DMS 273 (cell line): ENCODE results near the gene HARBI1.
"Not testable (repeated sequence)": the region's sequence is repeated elsewhere in the genome, so short reads cannot be mapped to it uniquely, and the experiment has no call there.

Experiments
- DNase-seq: peaks from one replicate; lab custom pipeline; 2025; ENCODE audit not compliant: unreplicated experiment; lab: John Stamatoyannopoulos, UW

The HARBI1 gene

GRCh38 chr11:46597609-46598219, 19.3 kb downstream of the HARBI1 start:
- DNase-seq, result no peak

GRCh38 chr11:46597155-46597554, 19.9 kb downstream of the HARBI1 start:
- DNase-seq, result no peak

DNA sequence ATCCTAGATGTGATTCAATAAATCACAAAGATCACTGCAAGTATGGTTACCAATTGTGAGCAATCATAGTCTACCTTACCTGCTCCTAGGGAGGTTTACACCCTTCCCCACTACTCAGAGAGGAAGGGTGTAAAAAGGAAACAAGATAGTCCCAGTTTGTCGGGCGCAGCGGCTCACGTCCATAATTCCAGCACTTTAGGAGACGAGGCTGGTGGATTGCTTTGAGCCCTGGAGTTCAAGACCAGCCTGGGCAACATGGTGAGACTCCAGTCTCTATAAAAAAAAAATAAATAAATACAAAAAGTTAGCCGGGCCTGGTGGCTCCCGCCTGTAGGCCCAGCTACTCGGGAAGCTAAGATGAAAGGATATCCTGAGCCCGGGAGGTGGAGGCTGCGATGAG, 22.2 kb downstream of the HARBI1 start:
- no peak for DNase-seq

GRCh38 chr11:46594374-46594700, 22.7 kb downstream of the HARBI1 start:
- DNase-seq, result no peak

GRCh38 chr11:46593550-46594373, 23.3 kb downstream of the HARBI1 start, which contains the start of gene AMBRA1:
Gene AMBRA1 (minus strand): TSS chr11:46594023. CDS start chr11:46548380, 45,643 bp downstream.
- peak; percentile 93 for DNase-seq

- DNase-seq, result peak; percentile 15
These were observed 26.1 kb downstream of the HARBI1 start for GRCh38 chr11:46590740-46591605.

DNA sequence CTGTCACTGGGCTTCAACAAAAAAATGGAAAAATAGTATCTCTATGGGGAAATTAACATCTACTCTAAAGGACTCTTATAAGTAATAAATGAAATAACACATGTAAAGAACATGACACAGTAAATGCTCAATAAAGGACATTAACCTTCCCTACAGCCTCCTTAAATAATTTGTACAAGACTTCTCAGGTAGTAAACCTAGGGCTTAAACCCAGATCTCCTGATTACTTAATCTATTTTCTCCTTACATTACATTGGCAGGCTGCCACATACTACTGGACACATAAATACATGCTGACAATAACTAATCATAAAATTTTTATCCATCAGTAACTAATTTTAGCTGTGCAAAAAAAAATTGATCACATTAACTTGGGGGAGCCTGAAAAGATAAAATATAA, 28.1 kb downstream of the HARBI1 start:
- DNase-seq, result no peak

DNA sequence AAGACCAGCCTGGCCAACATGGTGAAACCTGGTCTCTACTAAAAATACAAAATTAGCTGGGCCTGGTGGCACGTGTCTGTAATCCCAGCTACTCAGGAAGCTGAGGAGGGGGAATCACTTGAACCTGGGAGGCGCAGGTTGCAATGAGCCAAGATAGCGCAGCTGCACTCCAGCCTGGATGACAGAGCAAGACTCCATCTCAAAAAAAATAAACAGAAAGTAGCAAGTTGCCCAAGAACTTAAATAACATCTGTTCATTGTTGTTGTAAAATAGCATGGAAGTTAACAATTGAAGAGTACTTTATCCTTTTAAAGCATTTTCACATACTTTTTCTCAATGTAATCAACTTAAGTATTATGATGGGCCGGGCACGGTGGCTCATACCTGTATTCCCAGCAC, 28.9 kb downstream of the HARBI1 start:
- no peak for DNase-seq

DNA sequence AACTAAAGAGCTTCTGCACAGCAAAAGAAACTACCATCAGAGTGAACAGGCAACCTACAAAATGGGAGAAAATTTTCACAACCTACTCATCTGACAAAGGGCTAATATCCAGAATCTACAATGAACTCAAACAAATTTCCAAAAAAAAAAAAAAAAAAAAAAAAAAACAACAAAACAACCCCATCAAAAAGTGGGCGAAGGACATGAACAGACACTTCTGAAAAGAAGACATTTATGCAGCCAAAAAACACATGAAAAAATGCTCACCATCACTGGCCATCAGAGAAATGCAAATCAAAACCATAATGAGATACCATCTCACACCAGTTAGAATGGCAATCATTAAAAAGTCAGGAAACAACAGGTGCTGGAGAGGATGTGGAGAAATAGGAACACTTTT, 33.5 kb downstream of the HARBI1 start:
- not testable (repeated sequence) for DNase-seq

DNA sequence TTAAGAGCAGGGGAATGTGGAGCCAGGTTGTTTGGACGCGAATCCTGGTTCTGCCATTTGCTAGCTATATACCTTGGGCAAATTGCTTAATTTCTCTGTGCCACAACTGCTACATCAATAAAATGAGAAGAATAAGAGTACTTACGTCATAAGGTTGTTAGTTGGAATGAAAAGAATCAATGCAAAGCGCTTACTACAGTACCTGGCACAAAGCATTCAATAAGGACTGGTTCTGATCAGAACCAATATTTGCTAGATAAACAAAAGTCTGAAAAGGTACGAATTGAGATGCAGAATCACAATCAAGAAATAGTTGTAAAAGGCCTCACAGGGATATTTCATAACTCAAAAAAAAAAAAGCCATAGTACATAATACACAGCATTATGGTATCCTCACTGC, 34.4 kb downstream of the HARBI1 start:
- DNase-seq, result no peak

DNA sequence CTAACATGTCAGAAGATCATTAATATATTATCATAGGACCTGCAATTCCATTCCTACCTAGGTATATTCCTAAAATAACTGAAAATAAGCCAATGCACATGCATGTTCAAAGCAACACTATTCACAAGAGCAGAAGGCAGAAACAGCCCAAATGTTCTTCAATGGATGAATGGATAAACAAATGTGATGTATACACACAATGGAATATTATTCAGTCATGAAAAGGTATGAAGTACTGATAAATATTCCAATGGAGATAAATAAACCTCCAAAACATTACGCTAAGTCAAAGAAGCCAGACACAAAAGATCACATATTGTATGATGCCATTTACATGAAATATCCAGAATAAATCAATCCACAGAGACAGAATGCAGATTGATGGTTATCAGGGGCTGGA, 40.0 kb downstream of the HARBI1 start:
- no peak for DNase-seq

DNA sequence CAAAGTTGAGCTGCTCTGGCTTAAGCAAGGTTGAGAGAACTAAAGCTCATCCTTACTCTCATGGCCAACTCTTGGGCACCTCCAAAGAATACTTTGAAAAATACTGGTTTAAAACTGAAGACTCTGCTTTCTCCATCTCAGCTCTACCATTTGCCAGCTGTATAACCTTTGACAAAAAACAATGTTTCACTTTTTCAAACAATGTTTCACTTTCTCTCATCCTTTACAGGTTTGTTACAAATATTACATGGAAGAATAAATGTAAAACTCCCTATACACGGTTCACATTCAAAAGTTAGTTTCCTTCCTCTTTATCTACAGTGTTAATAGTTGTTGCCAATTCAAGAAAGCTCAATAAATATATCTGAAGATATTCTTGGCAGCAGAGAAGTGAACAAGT, 42.4 kb downstream of the HARBI1 start:
- DNase-seq, result no peak

DNA sequence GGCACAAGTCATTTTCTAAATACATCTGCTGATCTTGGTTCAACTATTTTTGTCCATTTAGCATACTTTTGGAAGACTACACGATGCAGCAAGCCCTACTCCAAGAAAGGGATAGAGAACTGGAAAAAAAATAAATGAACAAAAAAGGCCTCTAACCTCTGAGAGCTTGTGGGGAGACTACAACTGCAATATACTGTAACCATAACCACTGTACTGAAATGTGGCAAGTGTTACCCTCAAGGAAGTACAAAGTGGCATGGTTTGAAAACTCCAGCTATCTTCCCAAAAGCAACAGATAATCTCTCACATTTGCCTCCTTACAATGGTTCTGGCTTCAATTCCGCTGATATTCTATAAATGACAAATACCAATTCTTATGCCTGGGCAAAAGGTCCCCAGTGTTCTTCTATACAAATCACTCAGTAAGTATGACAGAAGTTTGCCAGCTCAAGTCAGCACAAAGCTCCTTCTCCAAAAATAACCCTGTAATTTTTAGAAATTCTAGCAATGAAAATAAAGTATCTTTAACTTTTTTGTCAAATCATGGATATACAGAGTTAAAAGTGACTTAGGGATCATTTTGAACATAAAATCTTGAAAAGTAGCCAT, 46.1 kb downstream of the HARBI1 start:
- DNase-seq, result no peak

- no peak for DNase-seq
These were observed 51.7 kb downstream of the HARBI1 start for GRCh38 chr11:46565232-46565840.

- DNase-seq, result no peak
These were observed 52.6 kb downstream of the HARBI1 start for GRCh38 chr11:46564459-46564858.

GRCh38 chr11:46562527-46562926, 54.5 kb downstream of the HARBI1 start:
- DNase-seq, result no peak

DNA sequence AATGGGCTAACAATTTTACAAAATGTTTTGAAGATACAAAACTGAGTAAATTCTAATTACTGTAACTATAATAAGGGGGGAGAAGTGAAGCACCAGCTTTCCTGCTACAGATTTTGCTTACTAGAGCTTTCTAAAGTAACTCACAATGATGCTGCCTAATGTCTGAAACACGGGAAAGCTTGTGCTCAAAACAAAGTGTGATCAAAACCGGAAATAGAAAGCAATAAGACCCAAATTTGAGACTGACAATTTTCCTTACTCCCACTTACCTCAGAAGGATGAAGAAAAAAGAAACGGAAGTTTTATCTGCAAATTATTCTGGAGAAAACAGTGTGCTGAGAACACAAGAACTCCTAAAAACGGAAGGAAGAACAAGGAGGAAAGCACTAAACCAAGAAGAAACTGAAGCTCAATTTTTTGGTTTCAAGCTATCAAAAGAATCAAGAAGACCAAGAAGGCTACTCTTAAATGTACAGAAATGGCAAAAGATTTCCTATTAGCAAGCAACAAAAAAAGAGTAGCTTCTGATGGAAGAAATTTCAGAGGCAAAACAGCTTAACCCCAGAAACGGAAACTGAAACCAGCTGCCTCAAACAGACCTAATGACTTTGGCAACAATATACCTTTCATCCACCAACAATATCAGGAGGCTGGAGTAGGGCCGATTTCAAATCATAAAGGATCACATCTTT, 56.6 kb downstream of the HARBI1 start:
- peak; percentile 4 for DNase-seq

- DNase-seq, result no peak
These were observed 57.2 kb downstream of the HARBI1 start for GRCh38 chr11:46559815-46560214.

DNA sequence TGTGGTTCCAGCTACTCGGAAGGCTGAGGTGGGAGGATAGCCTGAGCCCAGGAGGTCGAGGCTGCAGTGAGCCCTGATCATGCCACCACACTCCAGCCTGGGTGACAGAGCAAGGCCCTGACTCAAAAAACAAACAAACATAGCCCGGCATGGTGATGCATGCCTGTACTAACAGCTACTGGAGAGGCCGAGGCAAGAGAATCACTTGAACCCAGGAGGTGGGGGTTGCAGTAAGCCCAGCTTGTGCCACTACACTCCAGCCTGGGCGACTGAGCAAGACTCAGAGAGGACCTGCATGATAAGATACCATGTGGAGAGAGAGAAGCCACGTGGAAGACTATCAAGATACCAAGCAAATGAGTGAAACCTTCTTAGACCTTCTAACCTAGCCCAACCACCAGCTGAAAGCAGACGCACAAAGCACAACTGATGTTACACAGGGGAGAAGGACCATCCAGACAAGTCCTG, 59.3 kb downstream of the HARBI1 start:
- no peak for DNase-seq
